ENCODE results near the gene SSBP3. TPM values are rescaled to one million over a fixed set of nuclear protein-coding genes. Genes with fewer than 3 reads are reported as not detected.

The SSBP3 gene
- total and polyA plus RNA-seq, 9 of the 15 experiments (the other 6 are each of a cell fraction or from before 2014, with no cell fraction given), result 8.7 to 108 (median 33.8) TPM

DNA sequence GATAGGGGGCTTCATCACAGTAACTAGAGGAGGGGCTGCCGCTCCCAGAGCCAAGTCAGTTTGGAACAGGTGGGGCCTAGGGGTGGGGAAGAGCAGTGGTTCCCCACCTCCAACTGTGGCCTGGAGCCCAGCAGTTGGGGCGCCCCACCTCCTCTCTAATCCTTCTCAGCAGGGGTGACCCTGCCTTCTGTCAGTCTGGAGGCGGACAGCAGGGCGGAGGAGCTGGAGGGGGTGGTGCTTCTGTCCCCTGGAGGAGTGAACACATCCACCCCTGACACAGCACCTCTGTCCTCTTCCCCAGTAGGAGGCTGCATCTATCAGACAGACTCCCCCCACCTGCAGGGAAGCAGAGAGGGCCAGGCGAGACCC lies 132.4 kb downstream of the SSBP3 start (continued):
- TF ChIP-seq, protein P1, sequence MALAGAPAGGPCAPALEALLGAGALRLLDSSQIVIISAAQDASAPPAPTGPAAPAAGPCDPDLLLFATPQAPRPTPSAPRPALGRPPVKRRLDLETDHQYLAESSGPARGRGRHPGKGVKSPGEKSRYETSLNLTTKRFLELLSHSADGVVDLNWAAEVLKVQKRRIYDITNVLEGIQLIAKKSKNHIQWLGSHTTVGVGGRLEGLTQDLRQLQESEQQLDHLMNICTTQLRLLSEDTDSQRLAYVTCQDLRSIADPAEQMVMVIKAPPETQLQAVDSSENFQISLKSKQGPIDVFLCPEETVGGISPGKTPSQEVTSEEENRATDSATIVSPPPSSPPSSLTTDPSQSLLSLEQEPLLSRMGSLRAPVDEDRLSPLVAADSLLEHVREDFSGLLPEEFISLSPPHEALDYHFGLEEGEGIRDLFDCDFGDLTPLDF (CRISPR knock-in tag; IDR thresholded peaks at IDR 0.05), result no peak
- TF ChIP-seq JUND (IDR thresholded peaks at IDR 0.05; ENCODE audit: borderline replicate concordance, low read depth, low read length), result no peak
- TF ChIP-seq JUND (tag; IDR thresholded peaks at IDR 0.05; ENCODE audit: borderline replicate concordance, low read depth, low read length), result peak; percentile 50; the same call in 1 of the 3 replicates
- no peak for TF ChIP-seq ZNF277 (CRISPR knock-in tag; IDR thresholded peaks at IDR 0.05; ENCODE audit: borderline replicate concordance)
- TF ChIP-seq ZFPM2 (CRISPR knock-in tag; IDR thresholded peaks at IDR 0.05), result no peak
- no peak for TF ChIP-seq JUNB (CRISPR knock-in tag; conservative IDR thresholded peaks at IDR 0.05)
- TF ChIP-seq FOSL1 (tag; conservative IDR thresholded peaks at IDR 0.05), result no peak
- no peak for TF ChIP-seq SUPT5H (IDR thresholded peaks at IDR 0.05)
- TF ChIP-seq, protein P2, sequence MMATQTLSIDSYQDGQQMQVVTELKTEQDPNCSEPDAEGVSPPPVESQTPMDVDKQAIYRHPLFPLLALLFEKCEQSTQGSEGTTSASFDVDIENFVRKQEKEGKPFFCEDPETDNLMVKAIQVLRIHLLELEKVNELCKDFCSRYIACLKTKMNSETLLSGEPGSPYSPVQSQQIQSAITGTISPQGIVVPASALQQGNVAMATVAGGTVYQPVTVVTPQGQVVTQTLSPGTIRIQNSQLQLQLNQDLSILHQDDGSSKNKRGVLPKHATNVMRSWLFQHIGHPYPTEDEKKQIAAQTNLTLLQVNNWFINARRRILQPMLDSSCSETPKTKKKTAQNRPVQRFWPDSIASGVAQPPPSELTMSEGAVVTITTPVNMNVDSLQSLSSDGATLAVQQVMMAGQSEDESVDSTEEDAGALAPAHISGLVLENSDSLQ (IDR thresholded peaks at IDR 0.05), result peak; percentile 94
- TF ChIP-seq CBFA2T3 (IDR thresholded peaks at IDR 0.05), result peak; percentile 78
- 0 out of 4 replicates have a peak, but pooled peaks of 1 of the 2 experiments have one; percentile 19 for TF ChIP-seq TRIM24 (IDR thresholded peaks at IDR 0.05)
- no peak for TF ChIP-seq ZNF23 (CRISPR knock-in tag; IDR thresholded peaks at IDR 0.05)
- no peak for TF ChIP-seq TCF7L2 (IDR thresholded peaks at IDR 0.05; ENCODE audit: low read depth, low read length)
- TF ChIP-seq MTA2 (IDR thresholded peaks at IDR 0.05; ENCODE audit: low read depth), result no peak
- TF ChIP-seq SMAD4 (CRISPR knock-in tag; conservative IDR thresholded peaks at IDR 0.05), result no peak
- TF ChIP-seq, protein P3, sequence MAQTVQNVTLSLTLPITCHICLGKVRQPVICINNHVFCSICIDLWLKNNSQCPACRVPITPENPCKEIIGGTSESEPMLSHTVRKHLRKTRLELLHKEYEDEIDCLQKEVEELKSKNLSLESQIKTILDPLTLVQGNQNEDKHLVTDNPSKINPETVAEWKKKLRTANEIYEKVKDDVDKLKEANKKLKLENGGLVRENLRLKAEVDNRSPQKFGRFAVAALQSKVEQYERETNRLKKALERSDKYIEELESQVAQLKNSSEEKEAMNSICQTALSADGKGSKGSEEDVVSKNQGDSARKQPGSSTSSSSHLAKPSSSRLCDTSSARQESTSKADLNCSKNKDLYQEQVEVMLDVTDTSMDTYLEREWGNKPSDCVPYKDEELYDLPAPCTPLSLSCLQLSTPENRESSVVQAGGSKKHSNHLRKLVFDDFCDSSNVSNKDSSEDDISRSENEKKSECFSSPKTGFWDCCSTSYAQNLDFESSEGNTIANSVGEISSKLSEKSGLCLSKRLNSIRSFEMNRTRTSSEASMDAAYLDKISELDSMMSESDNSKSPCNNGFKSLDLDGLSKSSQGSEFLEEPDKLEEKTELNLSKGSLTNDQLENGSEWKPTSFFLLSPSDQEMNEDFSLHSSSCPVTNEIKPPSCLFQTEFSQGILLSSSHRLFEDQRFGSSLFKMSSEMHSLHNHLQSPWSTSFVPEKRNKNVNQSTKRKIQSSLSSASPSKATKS (CRISPR knock-in tag; IDR thresholded peaks at IDR 0.05), result no peak
- 0 out of 2 replicates have a peak, but pooled peaks have one; percentile 13 for TF ChIP-seq ATF7 (IDR thresholded peaks at IDR 0.05)
- peak; percentile 38; the same call in 1 of the 2 replicates for TF ChIP-seq NFIC (IDR thresholded peaks at IDR 0.05)
- TF ChIP-seq, protein P4, sequence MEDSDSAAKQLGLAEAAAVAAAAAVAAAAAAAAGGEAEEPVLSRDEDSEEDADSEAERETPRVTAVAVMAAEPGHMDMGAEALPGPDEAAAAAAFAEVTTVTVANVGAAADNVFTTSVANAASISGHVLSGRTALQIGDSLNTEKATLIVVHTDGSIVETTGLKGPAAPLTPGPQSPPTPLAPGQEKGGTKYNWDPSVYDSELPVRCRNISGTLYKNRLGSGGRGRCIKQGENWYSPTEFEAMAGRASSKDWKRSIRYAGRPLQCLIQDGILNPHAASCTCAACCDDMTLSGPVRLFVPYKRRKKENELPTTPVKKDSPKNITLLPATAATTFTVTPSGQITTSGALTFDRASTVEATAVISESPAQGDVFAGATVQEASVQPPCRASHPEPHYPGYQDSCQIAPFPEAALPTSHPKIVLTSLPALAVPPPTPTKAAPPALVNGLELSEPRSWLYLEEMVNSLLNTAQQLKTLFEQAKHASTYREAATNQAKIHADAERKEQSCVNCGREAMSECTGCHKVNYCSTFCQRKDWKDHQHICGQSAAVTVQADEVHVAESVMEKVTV (CRISPR knock-in tag; IDR thresholded peaks at IDR 0.05), result no peak
- no peak for TF ChIP-seq ZFP36 (IDR thresholded peaks at IDR 0.05; ENCODE audit: low read depth, low read length, partially characterized antibody)
- TF ChIP-seq MEIS2 (IDR thresholded peaks at IDR 0.05; ENCODE audit: partially characterized antibody), result peak; percentile 91
- TF ChIP-seq RB1 (IDR thresholded peaks at IDR 0.05; ENCODE audit: low read depth), result peak; percentile 27; the same call in 1 of the 2 replicates
- no peak for TF ChIP-seq THRAP3 (IDR thresholded peaks at IDR 0.05; ENCODE audit: borderline replicate concordance)
